ENCODE measurements around the gene MOSPD2.

The MOSPD2 gene

DNA sequence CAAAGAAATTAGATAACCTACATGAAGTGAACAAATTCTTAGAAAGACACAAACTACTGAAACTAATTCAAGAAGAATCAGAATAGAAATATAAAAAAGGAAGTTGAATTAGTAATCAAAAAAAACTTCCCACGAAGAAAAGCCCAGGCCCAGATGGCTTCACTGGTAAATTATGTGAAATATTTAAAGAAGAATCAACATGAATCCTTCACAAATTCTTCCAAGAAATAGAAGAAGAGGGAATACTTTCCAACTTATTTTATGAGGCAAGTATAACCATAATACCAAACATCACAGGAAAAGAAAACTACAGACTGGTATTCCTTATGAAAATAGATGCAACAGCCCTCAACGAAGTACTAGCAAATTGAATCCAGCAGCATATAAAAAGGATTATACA is 30.7 kb downstream of the MOSPD2 start:
- H3K36me3 ChIP-seq (ENCODE audit: insufficient read depth, insufficient read length, low read length) = peaks cover 9% of the 10 kb centered on the region
- H3K4me3 ChIP-seq (ENCODE audit: insufficient read length, low read depth) = no peak overlapping the region
- no peaks in the 10 kb centered on the region for H3K4me1 ChIP-seq (ENCODE audit: insufficient read depth, insufficient read length)
- H3K9me3 ChIP-seq (ENCODE audit: insufficient read depth, low read length) = peaks cover 14% of the 10 kb centered on the region
- H3K27me3 ChIP-seq (ENCODE audit: insufficient read depth, insufficient read length) = no peaks in the 10 kb centered on the region
- DNase-seq (ENCODE audit: low read depth, low spot score) = no peak
- TF ChIP-seq ZNF274 (IDR thresholded peaks at IDR 0.05; ENCODE audit: low read depth, low read length) (no peak), SUZ12 (IDR thresholded peaks at IDR 0.05; ENCODE audit: extremely low read depth, insufficient read depth, insufficient read length) (no peak), YY1 (IDR thresholded peaks at IDR 0.05; ENCODE audit: insufficient read depth, insufficient read length) (no peak)
- no peak overlapping the region for H3K9ac ChIP-seq (ENCODE audit: insufficient read length, low read depth)

DNA sequence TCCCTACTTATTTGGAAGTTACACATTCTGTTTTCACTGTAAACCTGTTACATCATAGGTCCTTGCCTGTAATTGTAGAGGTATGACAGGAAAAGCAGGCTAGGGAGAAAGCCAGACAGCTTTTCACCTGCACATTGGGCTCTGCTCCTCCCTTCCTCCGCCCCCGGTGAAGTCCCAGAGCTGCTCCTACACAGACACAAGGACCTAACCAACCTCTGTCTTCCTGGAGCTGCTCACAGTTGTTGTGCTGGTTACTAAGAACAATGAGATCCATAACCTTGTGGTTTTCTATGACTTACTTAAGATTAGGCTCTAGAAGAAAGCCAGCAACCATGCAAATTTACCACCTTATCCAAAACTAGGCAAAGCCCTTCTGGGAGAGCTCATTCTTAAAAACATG is 40.0 kb downstream of the MOSPD2 start:
- no peak for TF ChIP-seq ZNF274 (IDR thresholded peaks at IDR 0.05; ENCODE audit: low read depth, low read length)
- no peak for TF ChIP-seq YY1 (IDR thresholded peaks at IDR 0.05; ENCODE audit: insufficient read depth, insufficient read length)
- no peak for TF ChIP-seq SUZ12 (IDR thresholded peaks at IDR 0.05; ENCODE audit: extremely low read depth, insufficient read depth, insufficient read length)
- H3K4me1 ChIP-seq (ENCODE audit: insufficient read depth, insufficient read length) = no peaks in the 10 kb centered on the region
- H3K9me3 ChIP-seq (ENCODE audit: insufficient read depth, low read length) = no peaks in the 10 kb centered on the region
- H3K36me3 ChIP-seq (ENCODE audit: insufficient read depth, insufficient read length, low read length) = peaks cover 33% of the 10 kb centered on the region
- H3K4me3 ChIP-seq (ENCODE audit: insufficient read length, low read depth) = no peak overlapping the region
- no peak for DNase-seq (ENCODE audit: low read depth, low spot score)
- no peak overlapping the region for H3K9ac ChIP-seq (ENCODE audit: insufficient read length, low read depth)
- no peaks in the 10 kb centered on the region for H3K27me3 ChIP-seq (ENCODE audit: insufficient read depth, insufficient read length)

DNA sequence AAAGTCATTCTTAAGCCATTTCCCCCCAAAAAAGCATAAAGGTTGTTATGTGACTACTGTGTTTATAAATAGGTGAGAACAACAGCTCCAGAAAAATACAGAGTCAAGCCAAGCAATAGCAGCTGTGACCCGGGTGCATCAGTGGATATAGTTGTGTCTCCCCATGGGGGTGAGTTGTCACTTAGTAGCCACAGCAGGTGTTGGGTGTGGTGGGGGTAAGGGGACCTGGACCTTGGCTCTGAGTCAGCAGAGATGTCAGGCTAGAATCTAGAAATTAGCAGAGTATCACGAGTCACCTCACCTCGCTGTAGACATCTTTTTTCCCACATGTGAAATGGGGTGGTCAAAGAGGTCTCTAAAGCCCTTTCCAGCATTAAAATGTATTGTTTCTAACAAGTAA is 42.4 kb downstream of the MOSPD2 start:
- Histone ChIP-seq H3K9ac (ENCODE audit: insufficient read length, low read depth) (no peak overlapping the region), H3K4me3 (ENCODE audit: insufficient read length, low read depth) (no peak overlapping the region), H3K9me3 (ENCODE audit: insufficient read depth, low read length) (0 out of 2 replicates have a peak, but pooled peaks cover 4% of the 10 kb centered on the region), H3K4me1 (ENCODE audit: insufficient read depth, insufficient read length) (no peaks in the 10 kb centered on the region), H3K36me3 (ENCODE audit: insufficient read depth, insufficient read length, low read length) (peaks cover 42% of the 10 kb centered on the region), H3K27me3 (ENCODE audit: insufficient read depth, insufficient read length) (no peaks in the 10 kb centered on the region)
- TF ChIP-seq ZNF274 (IDR thresholded peaks at IDR 0.05; ENCODE audit: low read depth, low read length) = no peak
- DNase-seq (ENCODE audit: low read depth, low spot score) = no peak

DNA sequence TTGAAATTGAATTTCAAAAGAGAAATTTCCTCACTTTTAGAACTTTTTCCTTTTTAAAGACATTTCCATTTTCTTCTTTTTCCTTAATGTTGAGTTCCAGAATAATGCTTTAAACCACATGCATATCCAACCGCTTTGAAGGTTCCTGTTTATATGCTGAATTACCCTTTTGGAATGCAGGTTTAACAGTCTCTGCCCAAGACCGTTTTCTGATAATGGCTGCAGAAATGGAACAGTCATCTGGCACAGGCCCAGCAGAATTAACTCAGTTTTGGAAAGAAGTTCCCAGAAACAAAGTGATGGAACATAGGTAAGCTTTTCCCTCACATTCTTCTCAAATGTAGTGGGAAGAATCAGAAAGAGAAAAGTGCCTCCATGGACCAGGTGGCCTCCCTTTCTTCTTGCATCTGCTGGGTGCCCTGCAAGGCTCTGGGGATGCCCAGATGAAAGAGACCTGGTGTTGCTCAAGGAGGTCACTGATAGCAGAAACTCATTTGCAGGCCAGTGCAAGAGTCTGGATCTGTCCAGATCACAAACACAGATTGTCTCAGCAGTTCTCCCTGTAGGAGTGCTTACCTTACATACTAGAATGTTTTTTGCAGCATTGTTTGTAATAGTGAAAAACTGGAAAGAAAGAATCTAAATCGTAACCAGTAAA is 42.9 kb downstream of the MOSPD2 start:
- no peak for DNase-seq (ENCODE audit: low read depth, low spot score)
- peaks cover 40% of the 10 kb centered on the region for H3K36me3 ChIP-seq (ENCODE audit: insufficient read depth, insufficient read length, low read length)
- 0 out of 2 replicates have a peak, but pooled peaks cover 4% of the 10 kb centered on the region for H3K9me3 ChIP-seq (ENCODE audit: insufficient read depth, low read length)

DNA sequence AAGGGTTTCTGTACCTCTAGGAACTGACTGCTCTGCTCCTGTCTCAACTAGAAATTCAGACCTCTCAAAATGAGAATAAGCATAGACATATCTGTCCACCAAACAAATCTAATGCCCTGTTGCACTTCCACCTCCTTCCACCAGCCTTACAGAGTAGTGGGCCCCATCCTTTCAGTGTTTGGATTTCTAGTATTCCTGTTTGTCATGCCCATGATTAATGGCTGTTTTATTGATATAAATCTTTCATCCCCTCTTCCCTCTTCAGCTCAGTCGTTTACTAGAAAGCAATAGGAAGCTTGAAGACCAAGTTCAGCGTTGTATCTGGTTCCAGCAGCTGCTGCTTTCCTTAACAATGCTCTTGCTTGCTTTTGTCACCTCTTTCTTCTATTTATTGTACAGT is 46.2 kb downstream of the MOSPD2 start:
- no peak for TF ChIP-seq SUZ12 (IDR thresholded peaks at IDR 0.05; ENCODE audit: extremely low read depth, insufficient read depth, insufficient read length)
- H3K36me3 ChIP-seq (ENCODE audit: insufficient read depth, insufficient read length, low read length) = peaks cover 35% of the 10 kb centered on the region
- no peak overlapping the region for H3K4me3 ChIP-seq (ENCODE audit: insufficient read length, low read depth)
- no peaks in the 10 kb centered on the region for H3K4me1 ChIP-seq (ENCODE audit: insufficient read depth, insufficient read length)
- no peaks in the 10 kb centered on the region for H3K27me3 ChIP-seq (ENCODE audit: insufficient read depth, insufficient read length)
- DNase-seq (ENCODE audit: low read depth, low spot score) = no peak
- no peak overlapping the region for H3K9ac ChIP-seq (ENCODE audit: insufficient read length, low read depth)
- 0 out of 2 replicates have a peak, but pooled peaks cover 4% of the 10 kb centered on the region for H3K9me3 ChIP-seq (ENCODE audit: insufficient read depth, low read length)

More for the DNA sequence above, 42.9 kb downstream of the MOSPD2 start:
- H3K9ac ChIP-seq (ENCODE audit: insufficient read length, low read depth) = no peak overlapping the region
- H3K27me3 ChIP-seq (ENCODE audit: insufficient read depth, insufficient read length) = no peaks in the 10 kb centered on the region
- H3K4me1 ChIP-seq (ENCODE audit: insufficient read depth, insufficient read length) = no peaks in the 10 kb centered on the region
- TF ChIP-seq YY1 (IDR thresholded peaks at IDR 0.05; ENCODE audit: insufficient read depth, insufficient read length) (no peak), ZNF274 (IDR thresholded peaks at IDR 0.05; ENCODE audit: low read depth, low read length) (no peak), SUZ12 (IDR thresholded peaks at IDR 0.05; ENCODE audit: extremely low read depth, insufficient read depth, insufficient read length) (no peak)
- no peak overlapping the region for H3K4me3 ChIP-seq (ENCODE audit: insufficient read length, low read depth)

DNA sequence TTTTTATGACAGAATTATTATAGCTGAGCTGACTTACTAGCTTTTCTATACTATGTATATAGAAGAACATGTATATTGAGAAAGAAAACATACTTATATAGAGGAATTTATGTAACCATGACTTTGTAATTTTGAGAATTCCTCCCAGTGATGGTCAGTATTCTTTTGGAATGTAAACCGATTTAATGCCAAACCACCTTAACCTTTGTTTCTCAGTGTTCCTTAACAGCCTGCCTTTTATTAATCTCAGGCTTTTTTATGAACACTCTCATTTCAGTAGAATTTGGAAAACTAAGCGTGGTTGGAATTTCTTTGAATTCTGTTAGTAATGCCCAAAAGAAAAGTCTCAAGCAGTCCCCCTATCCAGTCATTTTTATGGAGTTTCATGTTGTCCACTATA is 47.0 kb downstream of the MOSPD2 start:
- no peak for TF ChIP-seq SUZ12 (IDR thresholded peaks at IDR 0.05; ENCODE audit: extremely low read depth, insufficient read depth, insufficient read length)
- TF ChIP-seq ZNF274 (IDR thresholded peaks at IDR 0.05; ENCODE audit: low read depth, low read length) = no peak
- no peak for TF ChIP-seq YY1 (IDR thresholded peaks at IDR 0.05; ENCODE audit: insufficient read depth, insufficient read length)
- no peak overlapping the region for H3K9ac ChIP-seq (ENCODE audit: insufficient read length, low read depth)
- H3K27me3 ChIP-seq (ENCODE audit: insufficient read depth, insufficient read length) = no peaks in the 10 kb centered on the region
- DNase-seq (ENCODE audit: low read depth, low spot score) = no peak
- no peaks in the 10 kb centered on the region for H3K4me1 ChIP-seq (ENCODE audit: insufficient read depth, insufficient read length)
- H3K4me3 ChIP-seq (ENCODE audit: insufficient read length, low read depth) = no peak overlapping the region
- peaks cover 32% of the 10 kb centered on the region for H3K36me3 ChIP-seq (ENCODE audit: insufficient read depth, insufficient read length, low read length)
- H3K9me3 ChIP-seq (ENCODE audit: insufficient read depth, low read length) = 0 out of 2 replicates have a peak, but pooled peaks cover 4% of the 10 kb centered on the region

DNA sequence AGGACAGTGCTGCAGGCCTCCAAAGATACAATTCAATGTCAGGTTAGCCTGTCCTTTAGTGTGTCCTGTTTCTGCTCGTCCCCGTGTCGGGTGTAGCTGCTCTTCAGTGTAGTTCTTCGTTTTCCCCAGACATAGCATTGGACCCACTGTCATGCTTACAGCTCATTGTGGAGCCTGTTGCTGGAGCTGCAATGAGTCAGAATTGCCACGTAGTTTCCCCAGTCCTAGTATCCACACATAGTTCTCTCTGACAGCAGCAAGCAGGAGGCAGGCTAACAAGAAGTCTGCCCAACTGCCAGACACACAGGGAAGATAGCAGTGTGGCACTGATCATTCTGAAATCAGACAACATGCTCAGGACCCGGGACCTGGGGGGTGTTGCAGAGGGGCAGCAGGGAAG is 49.2 kb downstream of the MOSPD2 start:
- Histone ChIP-seq H3K27me3 (ENCODE audit: insufficient read depth, insufficient read length) (no peaks in the 10 kb centered on the region), H3K9me3 (ENCODE audit: insufficient read depth, low read length) (0 out of 2 replicates have a peak, but pooled peaks cover 4% of the 10 kb centered on the region), H3K9ac (ENCODE audit: insufficient read length, low read depth) (no peak overlapping the region), H3K36me3 (ENCODE audit: insufficient read depth, insufficient read length, low read length) (peaks cover 16% of the 10 kb centered on the region), H3K4me1 (ENCODE audit: insufficient read depth, insufficient read length) (no peaks in the 10 kb centered on the region), H3K4me3 (ENCODE audit: insufficient read length, low read depth) (no peak overlapping the region)
- no peak for TF ChIP-seq SUZ12 (IDR thresholded peaks at IDR 0.05; ENCODE audit: extremely low read depth, insufficient read depth, insufficient read length)
- no peak for TF ChIP-seq YY1 (IDR thresholded peaks at IDR 0.05; ENCODE audit: insufficient read depth, insufficient read length)
- TF ChIP-seq ZNF274 (IDR thresholded peaks at IDR 0.05; ENCODE audit: low read depth, low read length) = no peak
- no peak for DNase-seq (ENCODE audit: low read depth, low spot score)
